Effector memory CD4-positive, alpha-beta T cell (primary cell): Measurements from ENCODE around the gene CREB5.

ENCODE experiments used
- DNase-seq, 3 donors: peaks; one replicate each; pipeline ENCODE4 v3.0.0-alpha.2; 2020
- H3K27ac ChIP-seq: 2 replicates; pipeline ENCODE4 v1.7.0; 2013; ENCODE audit warnings: mild to moderate bottlenecking, low read length, moderate library complexity; ENCODE audit not compliant: insufficient read depth, poor library complexity, severe bottlenecking
- H3K27me3 ChIP-seq: replicated peaks from 2 replicates; pipeline ENCODE4 v1.7.0; 2013; ENCODE audit warnings: mild to moderate bottlenecking, low read length; ENCODE audit not compliant: insufficient read depth, control insufficient read depth, poor library complexity, severe bottlenecking
- H3K36me3 ChIP-seq: 2 replicates; pipeline ENCODE4 v1.7.0; 2013; ENCODE audit warnings: mild to moderate bottlenecking, low read length, moderate library complexity; ENCODE audit not compliant: control insufficient read depth, insufficient read depth
- H3K4me1 ChIP-seq: 2 replicates; pipeline ENCODE4 v1.7.0; 2013; ENCODE audit warnings: low read length, mild to moderate bottlenecking; ENCODE audit not compliant: control insufficient read depth, insufficient read depth, poor library complexity, severe bottlenecking
- H3K4me3 ChIP-seq: 2 replicates; pipeline ENCODE4 v1.7.0; 2013; ENCODE audit warnings: low read length, low read depth, mild to moderate bottlenecking; ENCODE audit not compliant: insufficient read depth, poor library complexity, severe bottlenecking
- H3K9me3 ChIP-seq: 2 replicates; pipeline ENCODE4 v1.7.0; 2013; ENCODE audit warnings: mild to moderate bottlenecking, low read length, moderate library complexity; ENCODE audit not compliant: control insufficient read depth

The CREB5 gene

DNA sequence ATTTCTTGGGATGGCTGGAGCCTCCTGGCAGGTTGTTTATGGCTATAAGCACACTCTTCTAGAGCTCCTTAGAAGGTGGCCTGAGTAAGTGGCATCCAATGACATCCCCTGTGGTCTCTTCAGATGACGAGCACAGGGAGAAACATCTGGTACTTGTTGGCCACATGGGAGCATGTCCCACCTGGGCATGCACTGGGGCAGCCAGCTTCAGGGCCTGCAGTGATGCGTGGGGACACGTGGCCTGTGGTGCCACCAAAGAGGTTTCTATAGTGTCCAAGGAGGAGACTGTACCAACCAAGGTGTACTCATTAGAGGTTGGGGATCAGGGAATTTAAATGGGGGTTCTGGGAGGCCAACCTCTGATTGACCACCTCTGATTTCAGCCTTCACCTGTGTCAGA, 420.4 kb downstream of the CREB5 start:
- no peak overlapping the region for H3K27ac ChIP-seq
- no peaks in the 10 kb centered on the region for H3K4me1 ChIP-seq
- no peak overlapping the region for H3K4me3 ChIP-seq
- H3K9me3 ChIP-seq, result no peaks in the 10 kb centered on the region
- H3K27me3 ChIP-seq, result no peaks in the 10 kb centered on the region
- DNase-seq, result no peak
- H3K36me3 ChIP-seq, result no peaks in the 10 kb centered on the region

DNA sequence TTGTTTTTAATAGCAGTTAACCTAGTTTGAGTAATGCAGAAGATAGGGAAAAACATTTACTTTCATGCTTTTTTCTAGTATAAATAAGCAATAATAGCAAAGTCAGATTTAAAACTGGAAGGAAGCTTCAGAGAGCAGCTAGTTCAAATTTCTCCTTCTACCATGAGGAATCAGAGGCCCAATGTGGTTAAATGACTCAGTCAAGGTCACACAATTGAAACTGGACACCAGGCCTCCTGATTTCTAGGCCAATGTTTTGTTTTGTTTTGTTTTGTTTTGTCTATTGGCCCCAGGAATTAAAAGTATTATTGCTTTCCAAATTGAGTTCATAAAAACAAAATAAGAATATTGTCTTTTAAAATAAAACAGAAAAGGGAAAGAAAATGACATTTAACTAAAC, 423.5 kb downstream of the CREB5 start:
- no peak for DNase-seq
- H3K27me3 ChIP-seq, result no peaks in the 10 kb centered on the region
- no peaks in the 10 kb centered on the region for H3K4me1 ChIP-seq
- no peaks in the 10 kb centered on the region for H3K36me3 ChIP-seq
- no peaks in the 10 kb centered on the region for H3K9me3 ChIP-seq
- H3K4me3 ChIP-seq, result no peak overlapping the region
- H3K27ac ChIP-seq, result no peak overlapping the region

DNA sequence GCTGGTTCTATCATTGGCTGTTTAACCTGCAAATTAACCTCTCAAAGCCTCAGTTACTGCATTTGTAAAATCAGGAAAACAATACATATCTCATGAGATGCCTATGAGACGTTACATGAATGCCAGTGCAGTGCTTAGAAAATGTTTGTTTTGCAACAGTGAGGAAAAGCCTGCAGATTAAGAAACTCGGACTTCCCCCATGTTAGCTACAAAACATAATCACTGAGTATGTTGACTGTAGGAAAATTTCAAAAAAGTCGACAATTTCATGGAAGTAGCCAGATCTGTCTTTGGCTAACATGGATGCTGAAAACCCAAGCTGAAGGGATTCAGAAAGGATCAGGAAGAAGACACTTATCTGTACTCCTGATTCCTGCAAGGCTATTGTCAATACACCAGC, 424.4 kb downstream of the CREB5 start:
- no peak overlapping the region for H3K27ac ChIP-seq
- no peaks in the 10 kb centered on the region for H3K9me3 ChIP-seq
- H3K27me3 ChIP-seq, result no peaks in the 10 kb centered on the region
- no peaks in the 10 kb centered on the region for H3K36me3 ChIP-seq
- H3K4me1 ChIP-seq, result no peaks in the 10 kb centered on the region
- H3K4me3 ChIP-seq, result no peak overlapping the region
- DNase-seq, result no peak

DNA sequence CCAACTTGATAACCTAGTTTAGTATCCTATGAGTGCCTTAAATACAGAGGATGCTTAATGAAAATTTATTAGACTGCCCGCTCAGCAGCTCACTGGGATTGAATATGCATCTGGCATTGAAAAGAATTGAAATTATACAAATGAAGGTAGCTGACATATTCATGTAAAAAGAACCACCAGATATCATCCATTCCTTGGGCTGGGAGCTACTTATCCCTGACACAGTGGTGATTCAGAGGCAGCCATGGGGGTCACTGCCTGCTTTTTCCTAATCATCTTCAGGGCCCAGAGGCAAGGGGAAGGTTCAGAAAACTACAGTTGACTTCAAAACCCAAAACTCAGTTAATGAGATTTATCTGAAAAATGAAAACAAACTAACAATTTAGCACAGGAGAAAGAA, 424.9 kb downstream of the CREB5 start:
- Histone ChIP-seq H3K27ac (no peak overlapping the region), H3K9me3 (no peaks in the 10 kb centered on the region), H3K27me3 (no peaks in the 10 kb centered on the region), H3K4me1 (no peaks in the 10 kb centered on the region), H3K36me3 (no peaks in the 10 kb centered on the region), H3K4me3 (no peak overlapping the region)
- DNase-seq, result no peak

DNA sequence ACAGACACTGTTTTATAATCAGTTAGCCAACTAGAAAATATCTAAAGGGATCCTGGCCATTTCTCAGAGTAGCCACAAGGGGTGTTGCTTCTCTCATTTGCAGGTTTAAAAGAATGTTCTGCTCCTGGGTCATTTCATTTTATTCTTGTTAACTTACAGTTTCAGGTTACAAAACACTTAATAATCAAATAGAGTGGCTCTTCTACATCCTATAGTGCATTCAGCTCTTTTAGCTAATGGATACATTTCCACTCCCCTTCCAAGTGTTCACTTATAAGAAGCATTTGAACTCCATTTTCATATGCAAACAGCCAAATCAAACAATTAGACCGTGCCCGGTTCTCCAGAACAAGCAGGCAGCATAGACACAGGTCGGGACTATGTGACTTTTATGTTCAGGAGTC, 428.3 kb downstream of the CREB5 start:
- no peak overlapping the region for H3K27ac ChIP-seq
- no peaks in the 10 kb centered on the region for H3K4me1 ChIP-seq
- H3K9me3 ChIP-seq, result no peaks in the 10 kb centered on the region
- DNase-seq, result no peak
- H3K36me3 ChIP-seq, result no peaks in the 10 kb centered on the region
- H3K27me3 ChIP-seq, result no peaks in the 10 kb centered on the region
- no peak overlapping the region for H3K4me3 ChIP-seq

DNA sequence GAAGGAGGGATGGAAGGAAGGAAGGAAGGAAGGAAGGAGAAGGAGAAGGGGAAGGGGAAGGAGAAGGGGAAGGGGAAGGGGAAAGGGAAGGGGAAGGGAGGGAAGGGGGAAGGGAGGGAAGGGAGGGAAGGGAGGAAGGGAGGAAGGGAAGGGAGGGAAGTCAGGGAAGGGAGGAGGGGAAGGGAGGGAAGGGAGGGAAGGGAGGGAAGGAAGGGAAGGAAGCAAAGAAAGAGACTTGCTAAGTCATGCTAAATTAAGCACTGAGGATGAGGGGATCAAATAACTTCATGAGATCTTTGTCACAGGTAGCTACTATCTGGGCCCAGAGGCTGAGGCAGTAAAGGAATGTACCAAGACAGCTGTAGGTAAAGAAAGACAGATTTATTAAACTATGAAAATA, 429.4 kb downstream of the CREB5 start:
- Histone ChIP-seq H3K27me3 (no peaks in the 10 kb centered on the region), H3K36me3 (no peaks in the 10 kb centered on the region), H3K4me3 (no peak overlapping the region), H3K4me1 (no peaks in the 10 kb centered on the region), H3K9me3 (no peaks in the 10 kb centered on the region), H3K27ac (no peak overlapping the region)
- DNase-seq, result no peak

DNA sequence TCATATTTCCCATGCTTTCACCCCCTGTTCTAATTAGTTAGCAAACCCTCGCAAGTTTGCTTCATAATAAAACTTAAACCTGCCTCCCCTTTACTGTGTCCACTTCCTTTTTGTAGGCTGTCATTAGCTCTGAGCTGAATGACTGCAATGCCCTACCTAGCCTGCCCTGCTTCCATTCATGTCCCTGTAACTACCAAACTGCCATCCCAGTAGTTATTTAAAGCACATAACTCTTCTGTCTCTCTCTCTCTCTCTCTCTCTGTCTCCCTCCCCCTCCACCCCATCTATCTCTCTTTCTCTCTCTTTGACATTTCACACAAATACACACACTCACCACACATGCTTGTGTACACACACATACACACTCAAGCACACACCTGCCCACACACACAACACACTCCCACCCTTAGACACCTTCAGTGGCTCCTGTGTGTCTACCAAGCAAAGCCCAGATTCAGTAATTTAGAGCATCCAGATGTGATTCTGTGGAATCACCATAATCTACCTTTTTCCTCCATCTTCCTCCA, 430.5 kb downstream of the CREB5 start:
- no peaks in the 10 kb centered on the region for H3K4me1 ChIP-seq
- no peak overlapping the region for H3K4me3 ChIP-seq
- H3K27me3 ChIP-seq, result no peaks in the 10 kb centered on the region
- H3K27ac ChIP-seq, result no peak overlapping the region
- H3K9me3 ChIP-seq, result no peaks in the 10 kb centered on the region
- DNase-seq, result no peak
- no peaks in the 10 kb centered on the region for H3K36me3 ChIP-seq

DNA sequence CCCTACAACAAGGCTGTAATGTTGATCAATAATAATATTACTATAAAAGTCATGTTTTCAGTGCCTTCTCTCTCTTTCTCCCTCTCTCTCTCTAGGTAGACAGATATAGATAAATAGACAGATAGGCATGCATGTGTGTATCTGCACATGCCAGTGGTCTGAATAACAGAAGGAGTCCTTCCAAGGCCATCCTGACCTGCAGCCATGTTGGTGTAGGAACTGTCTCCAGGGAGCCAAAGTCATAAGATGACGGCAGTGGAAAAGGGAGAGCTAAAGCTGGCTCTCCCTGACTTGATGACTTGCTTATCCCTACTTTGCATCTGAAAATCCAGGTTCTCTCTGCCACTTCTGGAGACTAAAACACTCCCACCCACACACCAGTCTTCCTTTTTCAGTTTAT, 432.8 kb downstream of the CREB5 start:
- Histone ChIP-seq H3K36me3 (no peaks in the 10 kb centered on the region), H3K9me3 (no peaks in the 10 kb centered on the region), H3K27ac (no peak overlapping the region), H3K4me3 (no peak overlapping the region), H3K4me1 (no peaks in the 10 kb centered on the region), H3K27me3 (no peaks in the 10 kb centered on the region)
- DNase-seq, result no peak

DNA sequence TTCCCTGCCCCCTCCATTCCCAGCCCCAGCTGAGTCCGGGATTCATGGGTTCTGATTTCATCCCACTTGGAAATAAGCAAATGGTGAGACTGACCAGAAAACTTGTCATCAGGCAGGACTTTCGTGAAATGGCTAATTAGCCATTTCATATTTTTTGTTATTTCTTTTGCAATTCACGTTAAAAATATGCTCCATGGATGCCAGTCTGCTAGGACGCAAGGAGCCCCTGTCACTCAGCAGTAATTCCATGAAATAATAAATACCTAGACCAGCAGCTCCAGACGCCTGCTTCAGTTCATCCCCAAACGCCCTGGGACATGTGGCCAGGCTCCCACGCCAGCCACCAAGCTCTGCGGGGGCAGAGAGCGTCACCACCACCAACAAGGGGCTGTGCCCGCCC, 434.9 kb downstream of the CREB5 start:
- H3K9me3 ChIP-seq, result no peaks in the 10 kb centered on the region
- peaks cover 9% of the 10 kb centered on the region for H3K27me3 ChIP-seq
- DNase-seq, result no peak
- H3K27ac ChIP-seq, result no peak overlapping the region
- H3K4me1 ChIP-seq, result no peaks in the 10 kb centered on the region
- H3K4me3 ChIP-seq, result no peak overlapping the region
- no peaks in the 10 kb centered on the region for H3K36me3 ChIP-seq

DNA sequence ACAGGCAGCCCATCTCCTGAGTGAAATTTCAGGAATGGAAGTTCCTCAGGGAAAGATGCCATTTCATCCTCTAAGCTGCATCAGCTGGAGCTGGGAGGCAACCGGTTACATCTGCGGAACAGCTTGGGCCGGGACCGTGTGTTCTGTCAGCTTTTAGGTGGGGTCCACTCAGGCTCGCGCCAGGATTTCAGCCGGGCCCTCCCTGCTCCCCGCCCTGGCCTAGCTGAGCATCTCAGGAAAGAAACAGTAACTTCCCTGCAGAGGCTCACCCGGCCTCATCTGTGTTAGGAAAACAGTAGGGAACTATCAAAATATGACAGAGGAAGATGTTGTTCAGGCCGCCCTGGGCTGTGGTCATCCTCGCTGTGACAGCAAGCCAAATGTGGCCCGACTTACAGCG, 435.4 kb downstream of the CREB5 start:
- H3K9me3 ChIP-seq, result no peaks in the 10 kb centered on the region
- no peak overlapping the region for H3K27ac ChIP-seq
- DNase-seq, result no peak
- no peak overlapping the region for H3K4me3 ChIP-seq
- H3K27me3 ChIP-seq, result peaks cover 9% of the 10 kb centered on the region
- no peaks in the 10 kb centered on the region for H3K36me3 ChIP-seq
- no peaks in the 10 kb centered on the region for H3K4me1 ChIP-seq

DNA sequence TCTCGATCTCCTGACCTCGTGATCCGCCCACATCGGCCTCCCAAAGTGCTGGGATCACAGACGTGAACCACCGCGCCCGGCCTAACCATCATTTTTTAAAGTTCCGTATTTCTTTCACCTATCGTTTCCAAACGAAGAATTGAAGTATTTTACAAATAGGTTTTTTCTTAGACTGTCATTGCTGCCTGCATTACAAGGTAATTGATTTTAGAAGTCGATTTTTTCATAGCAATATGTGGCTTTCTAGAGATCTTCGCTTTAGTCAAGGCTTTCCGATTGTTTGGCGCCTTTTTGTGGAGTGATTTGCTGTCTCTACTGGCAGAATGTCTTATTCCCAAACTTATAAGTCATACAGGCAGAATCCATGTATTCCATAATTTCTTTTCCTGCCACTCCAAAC, 436.6 kb downstream of the CREB5 start:
- Histone ChIP-seq H3K27ac (no peak overlapping the region), H3K9me3 (no peaks in the 10 kb centered on the region), H3K4me1 (peaks cover 7% of the 10 kb centered on the region), H3K27me3 (peaks cover 11% of the 10 kb centered on the region), H3K4me3 (no peak overlapping the region), H3K36me3 (no peaks in the 10 kb centered on the region)
- DNase-seq, result no peak
